ENCODE data around the gene XPO6.

- TF ChIP-seq NFIC (IDR thresholded peaks at IDR 0.05; ENCODE audit: borderline replicate concordance), result no peak
- TF ChIP-seq ZBTB33 (IDR thresholded peaks at IDR 0.05; ENCODE audit: borderline replicate concordance, low read depth), result no peak
- TF ChIP-seq RXRA (IDR thresholded peaks at IDR 0.05; ENCODE audit: borderline replicate concordance, low read depth), result no peak
- TF ChIP-seq CTCF (IDR thresholded peaks at IDR 0.05), result no peak
- TF ChIP-seq MAX (IDR thresholded peaks at IDR 0.05; ENCODE audit: low read depth), result no peak
- TF ChIP-seq EP300 (IDR thresholded peaks at IDR 0.05; ENCODE audit: borderline replicate concordance in 1 of 2, low read depth in 1 of 2, low read length in 1 of 2), result no peak
- TF ChIP-seq USF1 (IDR thresholded peaks at IDR 0.05; ENCODE audit: borderline replicate concordance, low read depth), result no peak
- TF ChIP-seq YY1 (IDR thresholded peaks at IDR 0.05; ENCODE audit: low read depth), result no peak
- no peak for TF ChIP-seq RAD21 (IDR thresholded peaks at IDR 0.05; ENCODE audit: low read length)
- TF ChIP-seq RFX5 (IDR thresholded peaks at IDR 0.05; ENCODE audit: low read length), result no peak
- no peak for TF ChIP-seq REST (IDR thresholded peaks at IDR 0.05; ENCODE audit: low read depth, low read length)
Observed at GRCh38 chr16:28195859-28196258, 15.9 kb downstream of the XPO6 start.
